ENCODE measurements around the gene DCUN1D3. TPM values are rescaled to one million over a fixed set of nuclear protein-coding genes. Genes with fewer than 3 reads are reported as not detected.
"Not testable (repeated sequence)": the region's sequence is repeated elsewhere in the genome, so short reads cannot be mapped to it uniquely, and the experiment has no call there.

Gene DCUN1D3, protein sequence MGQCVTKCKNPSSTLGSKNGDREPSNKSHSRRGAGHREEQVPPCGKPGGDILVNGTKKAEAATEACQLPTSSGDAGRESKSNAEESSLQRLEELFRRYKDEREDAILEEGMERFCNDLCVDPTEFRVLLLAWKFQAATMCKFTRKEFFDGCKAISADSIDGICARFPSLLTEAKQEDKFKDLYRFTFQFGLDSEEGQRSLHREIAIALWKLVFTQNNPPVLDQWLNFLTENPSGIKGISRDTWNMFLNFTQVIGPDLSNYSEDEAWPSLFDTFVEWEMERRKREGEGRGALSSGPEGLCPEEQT
- total RNA-seq: 10 to 100 TPM in 4 of 8 experiments, 1 to 10 TPM in 4; 6.9 to 15.1 (median 11.0) TPM

DNA sequence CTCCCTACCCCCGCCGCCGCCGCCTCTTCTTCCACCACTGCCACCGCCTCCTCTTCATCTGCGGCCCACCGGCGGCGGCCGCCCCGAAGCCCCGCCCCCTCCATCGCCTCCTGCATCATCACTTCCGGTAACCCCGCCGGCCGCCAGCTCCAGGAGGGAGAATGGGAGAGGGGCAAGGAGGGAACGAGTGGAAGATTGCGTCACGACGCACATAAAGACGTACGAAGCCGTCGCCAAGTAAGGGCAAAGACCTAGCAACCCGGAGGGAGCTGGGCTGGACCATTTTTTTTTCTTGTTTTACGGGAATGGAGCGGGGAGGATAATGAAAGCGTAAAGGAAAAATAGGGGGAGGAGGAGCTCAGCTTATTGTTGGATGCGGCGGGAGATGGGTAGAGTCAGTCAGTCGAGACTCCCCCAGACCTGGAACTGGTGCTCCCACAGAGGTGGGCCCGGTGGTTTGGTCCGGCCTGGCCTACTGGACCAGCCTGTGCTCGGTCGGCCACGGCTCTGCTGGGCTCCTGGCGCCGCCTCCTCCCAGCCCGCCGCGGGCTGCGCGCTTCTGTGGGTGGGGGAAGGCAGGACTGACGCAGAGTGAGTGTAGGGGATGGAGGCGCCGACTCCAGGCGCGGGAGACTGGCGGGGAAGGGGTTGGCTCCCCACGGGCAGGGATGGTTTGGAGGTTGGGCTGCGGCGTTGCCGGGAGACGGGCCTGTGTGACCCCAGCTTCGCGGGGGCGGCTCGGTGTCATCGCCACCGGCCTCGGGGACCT is at the start of gene DCUN1D3, which contains the start of gene LYRM1:
TSS of gene DCUN1D3 (minus strand) at position 60 of the 769 bp plus-strand sequence. CDS start 37,820 bp downstream, outside the sequence.
TSS of gene LYRM1 (plus strand) at position 473 of the 769 bp plus-strand sequence. CDS start 14,785 bp downstream, outside the sequence.
- peak within 1 kb of the TSS; percentile 99 for H3K27ac ChIP-seq
- ATAC-seq (replicated peaks in 6 of 8): peak; percentile 75 to 93 (median 92)

DNA sequence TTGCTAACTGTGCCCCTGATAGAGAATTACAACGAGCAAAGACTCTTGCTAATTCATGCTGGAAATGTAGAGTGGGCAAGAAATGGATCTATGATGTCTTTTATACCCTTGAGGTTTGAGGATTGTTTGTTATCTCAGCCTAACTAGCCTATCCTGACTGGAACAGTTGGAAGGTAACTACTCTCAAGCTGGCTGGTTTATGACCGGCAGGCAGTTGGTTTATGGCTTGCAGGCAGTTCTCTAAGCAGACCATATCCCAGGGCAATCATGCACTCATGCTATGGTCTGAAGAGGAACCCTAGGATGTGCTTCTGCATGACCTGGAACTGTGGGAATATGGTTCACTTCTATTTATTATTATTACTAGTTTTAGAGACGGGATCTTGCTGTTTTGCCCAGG is 49.5 kb upstream of the DCUN1D3 start:
- WGBS, 10 experiments: 25 to 86% (median 65%) methylated on average over 1 to 2 of the region's 3 CpGs; no CpG with 5 or more reads in 5 of the 10 experiments
- Histone ChIP-seq H3K4me3 (no peak overlapping the region), H3K4me1 (replicated peaks in 1 of 2) (peaks cover 3 to 5% of the 10 kb centered on the region in 2 donors), H3K27ac (no peak overlapping the region)
- ATAC-seq (replicated peaks in 6 of 8): no peak
- in situ Hi-C loops (cut with MboI; ENCODE audit: low pct_unique_long_range_greater_than_20kb in 2 of 9, low sequenced_read_pairs in 9 of 9, unreplicated experiment in 9 of 9): no loop called here

More for the DNA sequence above, at the start of gene DCUN1D3, which contains the start of gene LYRM1:
- in situ Hi-C loops (cut with MboI; ENCODE audit: low pct_unique_long_range_greater_than_20kb in 2 of 9, low sequenced_read_pairs in 9 of 9, unreplicated experiment in 9 of 9): no loop called here
- peaks cover 11 to 24% of the 10 kb centered on the region in 2 donors for H3K4me1 ChIP-seq (replicated peaks in 1 of 2)
- peak within 1 kb of the TSS; percentile 48 to 67 (median 59) for H3K4me3 ChIP-seq
- WGBS, 10 experiments: 0 to 7% (median 0%) methylated on average over 3 to 12 of the region's 62 CpGs; no CpG with 5 or more reads in 6 of the 10 experiments

DNA sequence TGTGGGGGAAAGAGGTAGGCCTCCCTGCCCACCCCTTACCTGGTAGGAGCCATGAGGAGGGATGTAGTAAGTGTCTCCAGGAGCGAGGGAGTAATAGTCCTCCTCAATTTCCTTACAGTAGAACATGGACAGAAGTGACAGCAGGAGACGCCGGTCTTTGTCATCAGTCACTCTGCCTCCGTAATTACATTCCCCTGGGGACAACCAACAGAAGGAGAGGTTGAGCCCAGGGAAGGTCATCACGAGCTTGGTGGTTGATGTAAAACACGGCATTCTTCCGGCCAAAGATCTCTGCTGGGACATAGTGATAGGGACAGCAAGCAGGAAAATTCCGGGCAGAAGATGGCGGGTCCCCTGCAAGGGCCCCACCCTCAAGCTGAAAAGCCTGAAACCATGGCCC is 48.3 kb upstream of the DCUN1D3 start:
- Histone ChIP-seq H3K27ac (peak overlapping the region in 1 of 2 donors; percentile 14), H3K4me1 (replicated peaks in 1 of 2) (peaks cover 3 to 5% of the 10 kb centered on the region in 2 donors), H3K4me3 (no peak overlapping the region)
- 53 to 87% (median 87%) methylated on average over 3 to 6 of the region's 9 CpGs; no CpG with 5 or more reads in 7 of the 10 experiments for WGBS, 10 experiments
- ATAC-seq (replicated peaks in 6 of 8): peak in 2 of 8 experiments; percentile 53 to 67
- in situ Hi-C loops (cut with MboI; ENCODE audit: low pct_unique_long_range_greater_than_20kb in 2 of 9, low sequenced_read_pairs in 9 of 9, unreplicated experiment in 9 of 9): no loop called here

DNA sequence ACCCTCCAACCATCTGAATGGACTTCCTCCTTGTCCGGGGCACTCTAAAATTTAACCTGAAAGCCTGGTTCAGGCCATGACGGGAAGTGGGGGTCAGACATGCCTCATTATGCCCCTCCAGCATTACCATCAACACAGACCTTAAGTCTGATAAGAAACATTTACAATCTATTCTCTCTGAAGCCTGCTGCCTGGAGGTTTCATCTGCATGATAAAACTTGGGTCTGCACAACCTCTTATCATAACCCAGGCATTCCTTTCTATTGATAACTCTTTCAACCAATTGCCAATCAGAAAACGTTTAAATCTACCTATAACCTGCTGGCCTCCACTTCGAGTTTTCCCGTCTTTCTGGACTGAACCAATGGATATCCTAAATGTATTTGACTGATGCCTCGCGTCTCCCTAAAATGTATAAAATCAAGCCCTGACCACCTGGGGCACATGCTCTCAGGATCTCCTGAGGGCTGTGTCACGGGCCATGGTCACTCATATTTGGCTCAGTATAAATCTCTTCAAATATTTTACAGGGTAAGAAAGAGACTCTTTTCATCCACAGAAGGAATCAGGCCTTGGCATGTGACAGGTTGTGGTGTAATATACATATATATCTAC is 46.0 kb upstream of the DCUN1D3 start:
- no peak for ATAC-seq (replicated peaks in 6 of 8)
- Histone ChIP-seq H3K4me1 (replicated peaks in 1 of 2) (peaks cover 2 to 3% of the 10 kb centered on the region in 2 donors), H3K27ac (no peak overlapping the region), H3K4me3 (no peak overlapping the region)
- in situ Hi-C loops (cut with MboI; ENCODE audit: low pct_unique_long_range_greater_than_20kb in 2 of 9, low sequenced_read_pairs in 9 of 9, unreplicated experiment in 9 of 9): no loop called here
- 62 to 90% (median 84%) methylated on average over 1 to 6 of the region's 8 CpGs for WGBS, 10 experiments

DNA sequence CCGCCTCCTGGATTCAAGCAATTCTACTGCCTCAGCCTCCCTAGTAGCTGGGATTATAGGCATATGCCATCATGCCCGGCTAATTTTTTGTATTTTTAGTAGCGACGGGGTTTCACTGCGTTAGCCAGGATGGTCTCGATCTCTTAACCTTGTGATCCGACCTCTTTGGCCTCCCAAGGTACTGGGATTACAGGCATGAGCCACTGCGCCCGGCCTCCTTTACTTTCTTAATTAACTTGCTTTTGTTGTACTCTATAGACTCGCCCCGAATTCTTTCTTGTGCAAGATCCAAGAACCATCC is 45.4 kb upstream of the DCUN1D3 start:
- H3K4me3 ChIP-seq; H3K4me1 ChIP-seq (replicated peaks in 1 of 2); H3K27ac ChIP-seq; ATAC-seq (replicated peaks in 6 of 8); in situ Hi-C loops (cut with MboI; ENCODE audit: low pct_unique_long_range_greater_than_20kb in 2 of 9, low sequenced_read_pairs in 9 of 9, unreplicated experiment in 9 of 9): not testable (repeated sequence)
- 80 to 100% (median 95%) methylated on average over 1 to 11 of the region's 11 CpGs; no CpG with 5 or more reads in 1 of the 10 experiments for WGBS, 10 experiments

DNA sequence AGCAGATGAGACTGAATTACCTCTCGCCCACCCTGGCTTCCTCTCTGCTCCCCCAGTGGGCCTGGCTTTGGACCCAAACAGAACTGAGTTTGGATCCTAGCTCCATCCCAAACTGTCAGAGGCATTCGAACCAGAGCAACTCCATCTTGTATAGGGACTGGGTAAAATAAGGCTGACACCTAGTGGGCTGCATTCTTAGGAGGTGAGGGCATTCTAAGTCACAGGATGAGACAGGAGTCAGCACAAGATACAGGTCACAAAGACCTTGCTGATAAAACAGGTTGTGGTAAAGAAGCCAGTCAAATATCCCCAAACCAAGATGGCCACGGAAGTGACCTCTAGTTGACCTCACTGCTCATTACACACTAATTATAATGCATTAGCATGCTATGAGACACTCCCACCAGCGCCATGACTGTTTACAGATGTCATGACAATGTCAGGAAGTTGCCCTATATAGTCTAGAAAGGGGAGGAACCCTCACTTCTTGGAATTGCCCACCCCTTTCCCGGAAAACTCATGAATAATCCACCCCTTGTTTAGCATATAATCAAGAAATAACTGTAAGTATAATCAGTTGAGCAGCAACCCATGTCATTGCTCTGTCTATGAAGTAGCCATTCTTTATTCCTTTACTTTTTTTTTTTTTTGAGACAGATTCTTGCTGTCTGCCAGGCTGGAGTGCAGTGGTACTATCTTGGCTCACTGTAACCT is 44.9 kb upstream of the DCUN1D3 start:
- in situ Hi-C loops (cut with MboI; ENCODE audit: low pct_unique_long_range_greater_than_20kb in 2 of 9, low sequenced_read_pairs in 9 of 9, unreplicated experiment in 9 of 9): no loop called here
- Histone ChIP-seq H3K27ac (no peak overlapping the region), H3K4me3 (no peak overlapping the region), H3K4me1 (replicated peaks in 1 of 2) (peaks cover 2 to 3% of the 10 kb centered on the region in 2 donors)
- ATAC-seq (replicated peaks in 6 of 8): peak; percentile 44 to 96 (median 78)
- 0 to 83% (median 75%) methylated on average over 1 to 4 of the region's 5 CpGs; no CpG with 5 or more reads in 3 of the 10 experiments for WGBS, 10 experiments

DNA sequence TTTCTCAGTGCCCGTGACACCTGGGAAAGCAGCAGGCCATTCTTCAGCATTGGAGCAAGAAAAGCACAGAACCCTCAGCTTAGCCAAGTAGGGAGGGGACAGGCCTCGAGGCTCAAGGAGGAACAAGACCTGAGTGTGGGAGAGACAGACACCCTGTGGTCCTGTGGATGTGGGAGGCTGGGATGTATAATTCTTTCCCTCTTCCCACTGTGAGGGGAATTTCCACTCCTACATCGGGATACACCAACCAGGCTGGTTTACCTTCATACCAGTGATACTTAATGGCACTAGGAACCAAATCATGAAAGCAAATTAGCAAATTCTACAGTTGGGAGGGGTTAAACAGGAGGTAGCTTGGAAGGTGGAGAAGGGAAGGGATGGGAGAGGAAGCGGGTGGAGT is 42.1 kb upstream of the DCUN1D3 start:
- WGBS, 10 experiments: 60 to 100% (median 83%) methylated on average over 1 to 3 of the region's 4 CpGs; no CpG with 5 or more reads in 3 of the 10 experiments
- Histone ChIP-seq H3K4me1 (replicated peaks in 1 of 2) (no peaks in the 10 kb centered on the region), H3K4me3 (no peak overlapping the region), H3K27ac (no peak overlapping the region)
- in situ Hi-C loops (cut with MboI; ENCODE audit: low pct_unique_long_range_greater_than_20kb in 2 of 9, low sequenced_read_pairs in 9 of 9, unreplicated experiment in 9 of 9): no loop called here
- ATAC-seq (replicated peaks in 6 of 8): no peak

DNA sequence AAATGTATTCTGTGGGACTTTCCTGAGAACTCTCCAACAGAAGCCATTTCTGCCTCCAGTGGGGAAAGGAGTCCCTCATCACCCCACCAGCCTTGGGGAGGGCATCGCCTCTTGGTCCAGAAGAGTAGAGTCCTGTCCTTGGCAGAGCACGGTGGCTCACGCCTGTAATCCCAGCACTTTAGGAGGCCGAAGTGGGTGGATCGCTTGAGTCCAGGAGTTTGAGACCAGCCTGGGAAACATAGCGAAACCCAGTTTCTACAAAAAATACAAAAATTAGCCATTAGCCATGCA is 41.4 kb upstream of the DCUN1D3 start:
- 86 to 100% (median 94%) methylated on average over 1 to 5 of the region's 6 CpGs; no CpG with 5 or more reads in 2 of the 10 experiments for WGBS, 10 experiments
- Histone ChIP-seq H3K4me1 (replicated peaks in 1 of 2) (no peaks in the 10 kb centered on the region), H3K4me3 (no peak overlapping the region), H3K27ac (no peak overlapping the region)
- in situ Hi-C loops (cut with MboI; ENCODE audit: low pct_unique_long_range_greater_than_20kb in 2 of 9, low sequenced_read_pairs in 9 of 9, unreplicated experiment in 9 of 9): no loop called here
- ATAC-seq (replicated peaks in 6 of 8): no peak

DNA sequence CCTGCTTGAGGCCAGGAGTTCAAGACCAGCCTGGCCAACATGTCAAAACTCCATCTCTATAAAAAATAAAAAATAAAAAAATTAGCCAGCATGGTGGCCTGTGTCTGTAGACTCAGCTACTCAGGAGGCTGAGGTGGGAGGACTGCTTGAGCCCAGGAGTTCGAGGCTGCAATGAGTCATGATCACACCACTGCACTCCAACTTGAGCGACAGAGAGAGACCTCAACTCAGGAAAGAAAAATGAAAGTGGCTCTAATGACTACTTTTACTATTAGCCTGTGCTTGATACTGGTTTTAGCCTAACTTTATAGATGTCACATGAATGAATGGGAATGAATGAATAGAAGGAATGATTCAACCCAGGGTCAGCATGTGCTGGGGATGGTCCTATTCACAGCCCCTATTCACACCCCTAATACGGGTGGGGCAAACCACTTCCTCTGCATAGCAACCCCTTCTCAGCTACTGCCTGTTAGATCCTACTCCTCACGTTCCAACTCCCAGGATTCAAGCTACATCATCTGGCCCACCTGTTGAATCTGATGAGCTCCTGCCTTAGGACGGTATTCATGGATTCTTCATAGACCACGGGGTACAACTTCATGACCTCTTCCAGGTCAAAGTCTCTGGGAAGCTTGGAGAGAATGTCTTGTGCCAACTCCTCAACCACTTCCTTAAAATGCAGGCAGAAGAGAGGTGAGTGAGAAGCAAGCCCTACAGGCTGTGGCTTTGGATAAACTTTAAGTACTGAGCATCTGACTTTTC is 40.9 kb upstream of the DCUN1D3 start:
- WGBS, 10 experiments: 45 to 100% (median 86%) methylated on average over 1 to 4 of the region's 6 CpGs; no CpG with 5 or more reads in 1 of the 10 experiments
- no peak for ATAC-seq (replicated peaks in 6 of 8)

DNA sequence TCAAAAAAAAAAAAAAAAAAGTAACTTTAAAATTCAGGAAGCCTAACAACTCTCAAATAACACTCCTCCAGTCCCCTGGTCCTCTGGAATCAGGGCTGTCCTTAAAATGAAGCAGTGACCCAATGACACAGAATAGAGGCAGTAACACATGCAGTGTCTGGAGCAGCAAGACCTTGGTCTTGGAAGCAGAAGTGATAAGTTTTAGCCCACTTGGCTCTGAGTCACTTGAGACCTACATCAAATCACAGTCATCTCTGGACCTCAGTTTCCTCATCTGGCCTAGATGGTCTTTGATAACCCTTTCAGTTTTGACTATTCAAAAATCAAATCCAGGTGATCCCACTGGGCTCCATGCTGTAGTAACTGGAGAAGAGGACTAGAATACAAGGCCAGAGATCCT is 39.5 kb upstream of the DCUN1D3 start:
- in situ Hi-C loops (cut with MboI; ENCODE audit: low pct_unique_long_range_greater_than_20kb in 2 of 9, low sequenced_read_pairs in 9 of 9, unreplicated experiment in 9 of 9): loop anchor here in 1 of 9 experiments (10.0 kb wide), 1 partner anchor 55 kb away; no protein-coding TSS in a partner anchor
- Histone ChIP-seq H3K4me3 (no peak overlapping the region), H3K4me1 (replicated peaks in 1 of 2) (no peaks in the 10 kb centered on the region), H3K27ac (no peak overlapping the region)
- ATAC-seq (replicated peaks in 6 of 8): no peak

More for the DNA sequence above, 40.9 kb upstream of the DCUN1D3 start:
- Histone ChIP-seq H3K4me3 (no peak overlapping the region), H3K27ac (no peak overlapping the region), H3K4me1 (replicated peaks in 1 of 2) (no peaks in the 10 kb centered on the region)
- in situ Hi-C loops (cut with MboI; ENCODE audit: low pct_unique_long_range_greater_than_20kb in 2 of 9, low sequenced_read_pairs in 9 of 9, unreplicated experiment in 9 of 9): no loop called here

DNA sequence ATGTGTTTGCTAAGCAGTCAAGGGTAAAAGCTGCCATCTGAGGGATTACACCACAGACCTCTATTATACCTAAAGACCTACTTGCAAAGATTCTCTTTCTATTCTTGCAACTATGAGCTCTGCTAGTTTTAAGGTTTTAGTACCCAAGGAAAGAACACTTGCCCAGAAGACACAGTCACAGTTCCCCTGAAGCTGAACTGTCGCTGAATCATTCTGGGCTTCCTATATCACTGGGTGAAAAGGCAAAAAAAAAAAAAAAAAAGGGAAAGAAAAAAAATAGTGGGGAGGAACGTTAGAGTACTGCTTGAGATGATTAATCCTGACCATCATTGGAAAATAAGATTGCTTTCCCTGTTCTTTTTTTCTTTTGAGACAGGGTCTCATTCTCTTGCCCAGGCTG is 38.3 kb upstream of the DCUN1D3 start:
- Histone ChIP-seq H3K4me3 (no peak overlapping the region), H3K27ac (no peak overlapping the region), H3K4me1 (replicated peaks in 1 of 2) (no peaks in the 10 kb centered on the region)
- WGBS, 10 experiments: 0 to 100% (median 53%) methylated on average over 1 to 2 of the region's 2 CpGs; no CpG with 5 or more reads in 2 of the 10 experiments
- peak in 2 of 8 experiments; percentile 9 to 29 for ATAC-seq (replicated peaks in 6 of 8)
- in situ Hi-C loops (cut with MboI; ENCODE audit: low pct_unique_long_range_greater_than_20kb in 2 of 9, low sequenced_read_pairs in 9 of 9, unreplicated experiment in 9 of 9): loop anchor here in 1 of 9 experiments (10.0 kb wide), 1 partner anchor 56 kb away; no protein-coding TSS in a partner anchor

DNA sequence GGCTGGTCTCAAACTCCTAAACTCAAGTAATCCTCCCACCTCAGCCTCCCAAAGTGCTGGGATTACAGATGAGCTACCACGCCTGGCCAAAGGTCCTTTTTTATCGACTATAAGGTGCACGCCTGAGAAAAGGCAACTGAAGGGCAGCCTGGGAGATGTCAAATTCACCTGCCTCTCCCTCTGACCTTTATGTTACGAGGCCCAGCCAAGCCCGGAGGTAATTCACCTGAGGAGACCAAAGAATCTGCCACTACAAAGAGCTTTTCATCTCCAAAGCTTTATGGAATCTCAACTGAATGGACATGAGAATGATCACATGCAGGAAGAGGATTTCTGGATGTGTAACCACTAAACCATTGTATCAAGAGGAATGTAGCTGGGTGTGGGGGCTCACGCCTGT is 37.6 kb upstream of the DCUN1D3 start:
- Histone ChIP-seq H3K4me1 (replicated peaks in 1 of 2) (no peaks in the 10 kb centered on the region), H3K4me3 (no peak overlapping the region), H3K27ac (no peak overlapping the region)
- in situ Hi-C loops (cut with MboI; ENCODE audit: low pct_unique_long_range_greater_than_20kb in 2 of 9, low sequenced_read_pairs in 9 of 9, unreplicated experiment in 9 of 9): loop anchor here in 1 of 9 experiments (10.0 kb wide), 1 partner anchor 57 kb away; no protein-coding TSS in a partner anchor
- ATAC-seq (replicated peaks in 6 of 8): no peak
- WGBS, 10 experiments: 80 to 100% (median 94%) methylated on average over 1 to 6 of the region's 6 CpGs; no CpG with 5 or more reads in 4 of the 10 experiments

Measured in motor neuron (in vitro differentiated cells).